ENCODE results near the gene TJP3.
A peak's percentile ranks its signal among the peaks of the same experiment; 100 is the strongest.

The TJP3 gene

DNA sequence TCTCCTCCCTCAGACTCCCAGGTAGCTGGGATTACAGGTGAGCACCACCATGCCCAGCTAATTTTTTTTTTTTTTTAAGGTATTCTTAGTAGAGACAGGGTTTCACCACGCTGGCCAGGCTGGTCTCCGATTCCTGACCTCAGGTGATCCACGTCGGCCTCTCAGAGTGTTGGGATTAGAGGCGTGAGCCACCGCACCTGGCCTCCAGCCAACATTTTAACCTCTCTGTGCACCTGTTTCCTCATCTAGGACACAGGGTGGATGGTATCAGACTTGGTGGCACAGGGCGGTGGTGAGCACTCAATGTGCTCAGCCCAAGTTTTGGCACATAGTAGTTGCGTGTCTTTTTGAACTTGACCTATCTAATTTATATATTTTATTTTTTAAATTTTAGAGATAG, 40.8 kb downstream of the TJP3 start:
- H2AK5ac ChIP-seq (ENCODE audit: low read depth, low read length), result no peak overlapping the region
- no peak overlapping the region for H2BK120ac ChIP-seq (ENCODE audit: low read depth, low read length)
- H3K23ac ChIP-seq (ENCODE audit: low read depth, low read length, poor library complexity), result no peak overlapping the region
- H3K27me3 ChIP-seq (ENCODE audit: control insufficient read depth in 3 of 3, insufficient read depth in 3 of 3, low read depth in 1 of 3, low read length in 3 of 3), result no peaks in the 10 kb centered on the region
- H2AFZ ChIP-seq (ENCODE audit: low read length), result no peak overlapping the region
- no peaks in the 10 kb centered on the region for H3K9me3 ChIP-seq (replicated peaks in 1 of 2; ENCODE audit: control insufficient read depth in 2 of 2, insufficient read depth in 1 of 2, low read depth in 1 of 2, low read length in 2 of 2)
- no peak overlapping the region for H3K4me2 ChIP-seq (ENCODE audit: insufficient read depth, low read length, poor library complexity, severe bottlenecking)
- no peak overlapping the region for H3K18ac ChIP-seq (ENCODE audit: low read length)
- H2BK5ac ChIP-seq (ENCODE audit: low read length), result no peak overlapping the region
- no peak overlapping the region for H3K27ac ChIP-seq (replicated peaks; ENCODE audit: low read length)
- H3K4me3 ChIP-seq (ENCODE audit: low read length in 2 of 2), result no peak overlapping the region
- no peak for DNase-seq (ENCODE audit: low spot score)
- no peak overlapping the region for H4K8ac ChIP-seq (ENCODE audit: low read depth, low read length)
- H3K4ac ChIP-seq (ENCODE audit: low read length), result no peak overlapping the region
- WGBS, 2 donors (ENCODE audit: extremely low coverage in 2 of 2, insufficient read length in 2 of 2, insufficient replicate concordance in 1 of 2), result no CpG with 5 or more reads among the region's 8 CpGs
- H3K36me3 ChIP-seq (replicated peaks in 1 of 2; ENCODE audit: control insufficient read depth in 2 of 2, insufficient read depth in 2 of 2, low read length in 2 of 2), result peaks cover 12 to 15% of the 10 kb centered on the region in 2 donors
- H2BK12ac ChIP-seq (ENCODE audit: low read length), result no peak overlapping the region
- H3K4me1 ChIP-seq (ENCODE audit: control insufficient read depth in 2 of 2, insufficient read depth in 1 of 2, low read depth in 1 of 2, low read length in 2 of 2), result no peaks in the 10 kb centered on the region
- H3K79me1 ChIP-seq (ENCODE audit: low read depth, low read length), result peaks cover 4% of the 10 kb centered on the region
- no peak overlapping the region for H4K91ac ChIP-seq (ENCODE audit: low read depth, low read length, poor library complexity)
- no peak overlapping the region for H2BK15ac ChIP-seq (ENCODE audit: low read length)
- H3K14ac ChIP-seq (ENCODE audit: low read length), result no peak overlapping the region
- no peak overlapping the region for H3K9ac ChIP-seq (ENCODE audit: low read depth, low read length, poor library complexity)

DNA sequence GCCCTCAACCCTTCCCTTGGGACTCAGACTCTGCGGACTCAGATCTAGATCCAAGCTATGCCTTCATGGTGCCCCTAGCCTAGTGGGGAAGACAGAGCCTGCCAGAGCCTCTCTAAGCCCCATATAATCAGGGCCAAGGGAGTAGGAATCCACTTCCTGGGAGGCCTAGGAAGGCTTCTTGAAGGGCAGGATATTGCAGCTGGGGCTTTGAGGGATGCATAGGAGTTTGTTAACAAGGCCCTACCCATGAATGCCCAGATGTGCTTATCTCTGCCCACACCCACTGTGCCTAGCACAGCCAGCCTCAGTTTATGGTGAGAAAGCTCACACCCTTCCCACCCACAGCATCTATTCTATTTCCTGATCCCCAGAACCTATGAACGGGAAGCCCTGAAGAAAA, 42.0 kb downstream of the TJP3 start:
- Histone ChIP-seq H3K14ac (ENCODE audit: low read length) (no peak overlapping the region), H3K4me3 (ENCODE audit: low read length in 2 of 2) (no peak overlapping the region), H2BK12ac (ENCODE audit: low read length) (no peak overlapping the region), H2BK120ac (ENCODE audit: low read depth, low read length) (no peak overlapping the region), H3K27ac (replicated peaks; ENCODE audit: low read length) (no peak overlapping the region), H3K18ac (ENCODE audit: low read length) (no peak overlapping the region), H2AFZ (ENCODE audit: low read length) (no peak overlapping the region), H3K4me1 (ENCODE audit: control insufficient read depth in 2 of 2, insufficient read depth in 1 of 2, low read depth in 1 of 2, low read length in 2 of 2) (no peaks in the 10 kb centered on the region), H3K9ac (ENCODE audit: low read depth, low read length, poor library complexity) (no peak overlapping the region), H3K23ac (ENCODE audit: low read depth, low read length, poor library complexity) (no peak overlapping the region), H2BK5ac (ENCODE audit: low read length) (peak overlapping the region; percentile 13), H2AK5ac (ENCODE audit: low read depth, low read length) (no peak overlapping the region), H2BK15ac (ENCODE audit: low read length) (no peak overlapping the region), H3K36me3 (replicated peaks in 1 of 2; ENCODE audit: control insufficient read depth in 2 of 2, insufficient read depth in 2 of 2, low read length in 2 of 2) (peaks cover 12 to 15% of the 10 kb centered on the region in 2 donors), H4K91ac (ENCODE audit: low read depth, low read length, poor library complexity) (no peak overlapping the region), H4K8ac (ENCODE audit: low read depth, low read length) (no peak overlapping the region), H3K79me1 (ENCODE audit: low read depth, low read length) (peaks cover 7% of the 10 kb centered on the region), H3K4me2 (ENCODE audit: insufficient read depth, low read length, poor library complexity, severe bottlenecking) (no peak overlapping the region), H3K9me3 (replicated peaks in 1 of 2; ENCODE audit: control insufficient read depth in 2 of 2, insufficient read depth in 1 of 2, low read depth in 1 of 2, low read length in 2 of 2) (no peaks in the 10 kb centered on the region), H3K4ac (ENCODE audit: low read length) (no peak overlapping the region), H3K27me3 (ENCODE audit: control insufficient read depth in 3 of 3, insufficient read depth in 3 of 3, low read depth in 1 of 3, low read length in 3 of 3) (no peaks in the 10 kb centered on the region)
- WGBS, 2 donors (ENCODE audit: extremely low coverage in 2 of 2, insufficient read length in 2 of 2, insufficient replicate concordance in 1 of 2), result no CpG with 5 or more reads among the region's 2 CpGs
- DNase-seq (ENCODE audit: low spot score), result no peak

DNA sequence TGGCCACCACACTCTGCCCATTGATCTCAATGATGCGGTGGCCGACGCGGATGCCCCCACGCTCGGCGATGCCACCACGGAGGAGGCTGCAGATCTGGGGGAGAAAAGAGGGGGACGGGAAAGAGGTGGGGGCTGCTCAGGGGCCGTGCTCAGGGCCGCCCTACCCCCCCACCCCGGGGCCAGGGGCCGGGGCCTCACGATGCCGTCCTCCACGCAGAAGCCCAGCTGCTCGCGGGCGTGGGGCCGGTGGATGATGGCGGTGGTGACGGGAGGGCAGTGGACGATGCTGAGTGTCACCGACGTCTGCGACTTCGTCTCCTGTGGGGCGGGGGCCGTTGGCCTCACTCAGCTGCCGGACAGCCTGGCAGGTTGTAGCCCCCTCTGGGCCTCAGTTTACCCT, 43.1 kb downstream of the TJP3 start:
- Histone ChIP-seq H3K9ac (ENCODE audit: low read depth, low read length, poor library complexity) (peak overlapping the region; percentile 44), H3K79me1 (ENCODE audit: low read depth, low read length) (peaks cover 7% of the 10 kb centered on the region), H2AK5ac (ENCODE audit: low read depth, low read length) (no peak overlapping the region), H3K9me3 (replicated peaks in 1 of 2; ENCODE audit: control insufficient read depth in 2 of 2, insufficient read depth in 1 of 2, low read depth in 1 of 2, low read length in 2 of 2) (no peaks in the 10 kb centered on the region), H3K23ac (ENCODE audit: low read depth, low read length, poor library complexity) (no peak overlapping the region), H2AFZ (ENCODE audit: low read length) (no peak overlapping the region), H2BK120ac (ENCODE audit: low read depth, low read length) (no peak overlapping the region), H3K18ac (ENCODE audit: low read length) (no peak overlapping the region), H3K4me2 (ENCODE audit: insufficient read depth, low read length, poor library complexity, severe bottlenecking) (no peak overlapping the region), H3K27ac (replicated peaks; ENCODE audit: low read length) (no peak overlapping the region), H2BK5ac (ENCODE audit: low read length) (no peak overlapping the region), H3K4ac (ENCODE audit: low read length) (no peak overlapping the region), H2BK12ac (ENCODE audit: low read length) (no peak overlapping the region), H3K36me3 (replicated peaks in 1 of 2; ENCODE audit: control insufficient read depth in 2 of 2, insufficient read depth in 2 of 2, low read length in 2 of 2) (peaks cover 12 to 15% of the 10 kb centered on the region in 2 donors), H2BK15ac (ENCODE audit: low read length) (no peak overlapping the region), H4K8ac (ENCODE audit: low read depth, low read length) (no peak overlapping the region), H3K4me3 (ENCODE audit: low read length in 2 of 2) (no peak overlapping the region), H4K91ac (ENCODE audit: low read depth, low read length, poor library complexity) (no peak overlapping the region), H3K4me1 (ENCODE audit: control insufficient read depth in 2 of 2, insufficient read depth in 1 of 2, low read depth in 1 of 2, low read length in 2 of 2) (no peaks in the 10 kb centered on the region), H3K27me3 (ENCODE audit: control insufficient read depth in 3 of 3, insufficient read depth in 3 of 3, low read depth in 1 of 3, low read length in 3 of 3) (no peaks in the 10 kb centered on the region), H3K14ac (ENCODE audit: low read length) (peak overlapping the region; percentile 56)
- no CpG with 5 or more reads among the region's 30 CpGs for WGBS, 2 donors (ENCODE audit: extremely low coverage in 2 of 2, insufficient read length in 2 of 2, insufficient replicate concordance in 1 of 2)
- no peak for DNase-seq (ENCODE audit: low spot score)

DNA sequence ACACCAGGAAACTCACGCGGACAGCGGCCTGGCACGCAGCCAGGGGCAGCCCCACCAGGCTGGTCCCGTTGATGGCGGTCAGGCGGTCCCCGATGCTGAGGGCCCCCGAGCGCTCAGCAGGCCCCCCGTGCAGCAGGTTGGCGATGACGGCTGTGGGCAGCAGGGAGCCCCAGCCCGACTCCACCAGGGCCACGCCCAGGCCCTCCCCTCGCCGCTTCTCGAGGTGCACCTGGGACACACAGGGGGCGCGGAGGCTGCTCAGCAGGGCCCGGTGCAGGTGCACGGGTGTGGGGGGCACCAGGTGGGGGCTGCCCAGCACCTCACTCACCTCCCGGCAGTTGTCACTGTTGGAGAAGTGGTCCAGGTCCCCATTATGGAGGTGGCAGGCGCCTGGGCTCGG, 44.3 kb downstream of the TJP3 start:
- Histone ChIP-seq H3K27ac (replicated peaks; ENCODE audit: low read length) (no peak overlapping the region), H3K14ac (ENCODE audit: low read length) (no peak overlapping the region), H4K91ac (ENCODE audit: low read depth, low read length, poor library complexity) (no peak overlapping the region), H2AK5ac (ENCODE audit: low read depth, low read length) (no peak overlapping the region), H3K4ac (ENCODE audit: low read length) (no peak overlapping the region), H3K4me1 (ENCODE audit: control insufficient read depth in 2 of 2, insufficient read depth in 1 of 2, low read depth in 1 of 2, low read length in 2 of 2) (no peaks in the 10 kb centered on the region), H3K23ac (ENCODE audit: low read depth, low read length, poor library complexity) (peak overlapping the region; percentile 43), H2BK15ac (ENCODE audit: low read length) (no peak overlapping the region), H3K27me3 (ENCODE audit: control insufficient read depth in 3 of 3, insufficient read depth in 3 of 3, low read depth in 1 of 3, low read length in 3 of 3) (no peaks in the 10 kb centered on the region), H4K8ac (ENCODE audit: low read depth, low read length) (no peak overlapping the region), H2AFZ (ENCODE audit: low read length) (no peak overlapping the region), H2BK5ac (ENCODE audit: low read length) (peak overlapping the region; percentile 53), H3K9ac (ENCODE audit: low read depth, low read length, poor library complexity) (no peak overlapping the region), H2BK120ac (ENCODE audit: low read depth, low read length) (no peak overlapping the region), H3K4me3 (ENCODE audit: low read length in 2 of 2) (no peak overlapping the region), H3K18ac (ENCODE audit: low read length) (no peak overlapping the region), H3K79me1 (ENCODE audit: low read depth, low read length) (peaks cover 5% of the 10 kb centered on the region), H3K4me2 (ENCODE audit: insufficient read depth, low read length, poor library complexity, severe bottlenecking) (no peak overlapping the region), H3K9me3 (replicated peaks in 1 of 2; ENCODE audit: control insufficient read depth in 2 of 2, insufficient read depth in 1 of 2, low read depth in 1 of 2, low read length in 2 of 2) (no peaks in the 10 kb centered on the region), H3K36me3 (replicated peaks in 1 of 2; ENCODE audit: control insufficient read depth in 2 of 2, insufficient read depth in 2 of 2, low read length in 2 of 2) (peaks cover 12 to 19% of the 10 kb centered on the region in 2 donors), H2BK12ac (ENCODE audit: low read length) (no peak overlapping the region)
- DNase-seq (ENCODE audit: low spot score), result no peak
- WGBS, 2 donors (ENCODE audit: extremely low coverage in 2 of 2, insufficient read length in 2 of 2, insufficient replicate concordance in 1 of 2), result no CpG with 5 or more reads among the region's 25 CpGs
